Muscle of arm (tissue), 14 donors: ENCODE data around the gene ERP27. TPM values are rescaled to one million over a fixed set of nuclear protein-coding genes. Genes with fewer than 3 reads are reported as not detected.

ENCODE experiments used
- DNase-seq: peaks from one replicate; pipeline ENCODE4 v3.0.0-alpha.2; 2013
- long read RNA-seq, 11 donors: transcript quantifications; one replicate each; lab custom pipeline, GENCODE V29; 2026
- polyA plus RNA-seq, 12 donors: library from polyadenylated mRNA; unstranded; fragments of 120-200 nt; gene quantifications; one replicate each; pipeline ENCODE4 v1.2.1, GENCODE V29; 2013; ENCODE audit not compliant: insufficient read length in 12 of 12

Gene ERP27
- polyA plus RNA-seq = 1 to 10 TPM in 1 of 12 donors, under 1 TPM in 9, not detected in 2; 0.18 to 1.7 (median 0.31) TPM
- long read RNA-seq, donor 1, transcript ERP27-201 (7 exons, 2,096 nt) = major isoform, 18 of 18 reads
- long read RNA-seq, donor 1, partial matches to known transcripts = 0 of 18 reads
- long read RNA-seq, donor 1, other reads (novel, unspliced or antisense) = 0 of 18 reads
- long read RNA-seq, donor 2 = 0 reads
- long read RNA-seq, donor 3 = 0 reads
- long read RNA-seq, donor 4 = 0 reads
- long read RNA-seq, donor 5 = 0 reads
- long read RNA-seq, donor 6 = 0 reads
- long read RNA-seq, donor 7 = 0 reads
- long read RNA-seq, donor 8, partial matches to known transcripts = 5 of 5 reads
- long read RNA-seq, donor 8, other reads (novel, unspliced or antisense) = 0 of 5 reads
- long read RNA-seq, donor 9 = 0 reads
- long read RNA-seq, donor 10 = 0 reads
- long read RNA-seq, donor 11 = 0 reads

GRCh38 chr12:14938301-14938700 lies at the start of gene ERP27:
Gene ERP27, minus strand, starts transcription at chr12:14938537. Its CDS starts 29 bp downstream, at chr12:14938508.
- no peak for DNase-seq

- DNase-seq = no peak
Observed at GRCh38 chr12:14988035-14988434, 49.7 kb upstream of the ERP27 start.

- DNase-seq = no peak
Observed at GRCh38 chr12:14986449-14986848, 48.1 kb upstream of the ERP27 start.

DNA sequence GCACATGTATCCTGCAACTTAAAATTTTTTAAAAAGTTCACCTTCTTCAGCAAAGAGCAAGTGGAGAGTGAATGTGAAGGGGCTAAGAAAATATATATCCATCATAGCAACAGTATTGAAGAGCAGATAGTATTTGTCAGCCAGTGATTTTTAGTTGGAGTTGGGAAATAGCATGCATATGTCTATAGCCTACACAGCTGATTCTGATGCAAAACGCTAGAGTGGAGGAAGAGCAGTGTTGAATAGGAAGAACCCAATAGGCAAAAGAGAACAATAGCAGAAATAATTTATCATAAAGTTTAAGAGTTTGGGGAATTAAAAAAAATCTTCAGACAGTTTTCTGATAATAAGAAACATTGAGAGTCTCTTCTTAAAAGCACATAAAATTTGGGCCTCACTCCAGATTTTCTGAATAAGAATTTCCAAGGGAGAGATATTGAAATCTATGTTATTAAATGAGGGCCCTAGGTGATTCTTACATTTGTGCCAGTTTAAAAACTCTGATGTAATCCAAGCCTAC lies 46.5 kb upstream of the ERP27 start:
- no peak for DNase-seq

DNA sequence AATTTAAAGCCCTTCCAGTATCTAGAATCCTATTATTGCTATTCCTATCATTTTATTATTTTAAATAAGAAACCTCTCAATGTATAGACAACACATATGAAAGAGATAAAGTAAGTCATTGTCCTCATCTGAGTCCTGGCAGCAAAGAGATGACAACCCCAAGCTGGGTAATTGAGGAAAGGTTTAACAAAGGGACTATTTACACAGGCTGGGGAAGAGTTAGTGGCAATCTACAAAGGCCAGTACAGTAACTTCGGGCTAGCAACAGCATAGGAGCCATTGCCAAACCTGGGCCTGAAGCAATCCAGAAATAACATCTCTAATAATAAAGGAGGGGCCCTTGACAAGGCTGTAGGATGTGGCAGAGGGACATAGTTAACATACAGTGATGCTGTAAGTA lies 45.7 kb upstream of the ERP27 start:
- DNase-seq = no peak

GRCh38 chr12:14982991-14983390 lies 44.7 kb upstream of the ERP27 start:
- no peak for DNase-seq

- no peak for DNase-seq
Observed at GRCh38 chr12:14982562-14982961, 44.2 kb upstream of the ERP27 start.

DNA sequence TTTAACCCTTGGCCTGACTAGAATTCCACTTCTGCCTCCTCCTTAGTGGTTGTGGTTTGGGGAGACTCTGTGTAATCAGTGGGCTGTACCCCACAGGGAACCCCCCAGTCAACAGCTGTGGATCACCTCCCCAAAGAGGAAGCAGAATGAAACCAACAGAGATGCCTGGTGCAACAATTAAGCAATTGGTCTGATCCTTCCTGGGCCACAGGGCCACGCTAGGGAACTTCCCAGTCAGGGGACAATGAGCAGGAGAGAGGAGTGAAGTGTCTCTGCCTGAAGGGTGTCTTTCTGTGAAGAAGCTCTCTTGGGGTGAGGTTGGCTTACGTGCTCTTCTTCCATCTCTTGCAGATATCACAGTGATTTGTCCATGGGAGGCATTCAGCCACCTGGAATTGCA lies 42.7 kb upstream of the ERP27 start:
- DNase-seq = no peak

GRCh38 chr12:14979468-14979867 lies 41.1 kb upstream of the ERP27 start:
- DNase-seq = no peak

- no peak for DNase-seq
Observed at GRCh38 chr12:14976658-14977057, 38.3 kb upstream of the ERP27 start.

GRCh38 chr12:14975457-14975856 lies 37.1 kb upstream of the ERP27 start:
- no peak for DNase-seq

DNA sequence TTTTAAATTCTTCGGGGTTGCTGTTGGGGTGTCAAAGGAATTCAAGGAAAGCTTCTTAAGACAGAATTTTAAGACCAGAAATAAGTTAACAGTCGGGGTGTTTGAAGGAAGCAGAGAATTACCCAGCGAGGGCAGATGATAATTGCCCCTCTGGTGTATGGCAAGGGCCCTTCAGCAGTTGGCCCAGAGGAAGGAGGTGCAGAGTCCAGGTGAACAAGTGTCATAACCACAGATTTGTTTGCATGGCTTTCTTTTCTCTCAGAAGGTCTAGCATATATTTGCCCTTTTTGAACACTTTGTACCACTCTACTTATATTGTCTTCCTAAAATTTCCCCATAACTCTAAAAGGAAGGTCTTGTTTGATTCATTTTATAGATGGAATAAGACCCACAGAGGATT lies 36.3 kb upstream of the ERP27 start:
- DNase-seq = no peak

GRCh38 chr12:14972816-14973215 lies 34.5 kb upstream of the ERP27 start, which contains the start of gene PDE6H:
Gene PDE6H, plus strand, starts transcription at chr12:14973042. Its CDS starts 4,971 bp downstream, at chr12:14978013.
- no peak for DNase-seq

- DNase-seq = no peak
Observed at GRCh38 chr12:14970473-14970872, 32.1 kb upstream of the ERP27 start.

GRCh38 chr12:14968478-14968877 lies 30.1 kb upstream of the ERP27 start:
- DNase-seq = no peak

DNA sequence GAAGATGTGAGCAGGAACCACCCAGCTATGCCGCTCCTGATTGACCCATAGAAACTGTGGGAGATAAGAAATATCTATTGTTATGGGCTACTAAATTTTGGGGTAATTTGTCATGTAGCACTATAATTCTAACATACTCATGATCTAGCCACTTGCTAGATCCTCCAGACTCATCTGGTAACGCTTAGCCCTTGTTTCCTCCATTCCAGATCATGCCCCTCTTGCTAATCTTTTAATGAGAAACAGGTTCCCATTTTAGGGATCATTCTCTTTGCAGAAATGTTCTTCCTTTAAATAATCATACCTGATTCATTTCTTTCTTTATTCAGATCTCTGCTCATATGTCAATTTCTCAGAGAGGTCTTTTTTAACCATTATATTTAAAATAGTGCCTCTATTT lies 26.9 kb upstream of the ERP27 start:
- DNase-seq = no peak

DNA sequence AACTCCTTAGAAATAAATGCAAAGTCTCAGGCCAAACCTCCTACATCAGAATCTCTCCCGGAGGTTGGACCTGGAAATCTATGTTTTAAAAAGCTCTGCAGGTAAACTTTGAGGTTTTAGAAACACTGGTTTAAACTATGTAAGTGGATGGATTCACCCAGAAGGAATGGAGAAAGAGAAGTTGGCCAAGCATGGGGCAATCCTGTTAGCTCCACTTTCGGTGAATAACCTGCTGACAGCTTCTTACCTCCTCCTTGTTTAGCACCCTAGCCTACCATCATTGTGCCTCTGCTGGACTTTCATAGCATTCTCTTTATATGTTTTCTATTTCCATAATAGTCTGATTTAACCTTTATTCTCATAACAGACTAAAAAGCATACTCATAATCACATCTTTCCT lies 26.1 kb upstream of the ERP27 start:
- DNase-seq = no peak

DNA sequence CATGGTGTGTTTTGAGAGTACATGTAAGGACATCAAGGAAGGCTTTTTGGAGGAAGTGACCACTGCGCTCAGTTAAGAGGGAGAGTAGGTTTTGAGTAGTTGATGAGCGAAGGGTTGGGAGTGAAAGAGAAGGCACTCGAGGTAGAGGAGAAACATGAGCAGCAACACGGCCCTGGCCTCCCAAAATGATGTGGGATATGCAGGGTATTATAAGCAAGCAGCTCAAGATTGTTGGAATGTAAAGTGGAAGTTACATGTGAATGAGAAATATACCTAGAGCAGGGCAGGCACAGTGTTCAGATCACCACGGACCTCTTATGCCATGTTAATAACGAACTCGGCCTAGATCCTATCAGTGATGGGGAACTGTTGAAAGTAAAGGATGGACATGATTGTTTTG lies 25.2 kb upstream of the ERP27 start:
- DNase-seq = no peak

- no peak for DNase-seq
Observed at GRCh38 chr12:14962797-14963196, 24.5 kb upstream of the ERP27 start.

- no peak for DNase-seq
Observed at GRCh38 chr12:14962153-14962539, 23.8 kb upstream of the ERP27 start.

- no peak for DNase-seq
Observed at GRCh38 chr12:14961466-14962152, 23.3 kb upstream of the ERP27 start, which contains the start of gene ARHGDIB. Gene ARHGDIB, minus strand, starts transcription at chr12:14961601. Its CDS starts 10,889 bp downstream, at chr12:14950712.

- DNase-seq = no peak
Observed at GRCh38 chr12:14960548-14961465, 22.5 kb upstream of the ERP27 start.
